ENCODE measurements around the gene CYFIP2.

Gene CYFIP2

DNA sequence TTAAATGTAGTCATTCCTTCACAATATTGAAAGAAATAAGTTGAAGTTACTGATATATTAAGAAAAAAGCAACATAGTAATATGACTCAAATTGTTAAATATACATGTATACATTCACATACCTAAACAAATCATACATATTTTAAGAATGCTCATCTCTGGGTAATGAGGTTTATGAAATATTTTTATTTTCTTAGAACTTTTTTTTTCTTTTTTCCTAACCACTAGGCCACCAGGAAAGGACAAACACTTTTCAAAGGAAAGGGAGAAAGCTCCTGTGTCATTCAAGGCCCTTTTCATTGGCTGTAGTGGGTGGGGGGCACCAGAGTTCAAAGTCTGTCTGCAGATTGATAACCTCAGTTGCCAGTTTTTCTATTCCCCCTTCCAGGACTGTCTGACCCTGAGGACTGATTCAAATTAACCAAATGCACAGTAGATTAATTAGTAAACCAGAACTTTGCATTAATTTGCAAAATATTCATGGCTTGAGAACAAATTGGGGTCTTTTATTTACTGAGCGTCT, 121.2 kb downstream of the CYFIP2 start:
- TF ChIP-seq, protein P1, sequence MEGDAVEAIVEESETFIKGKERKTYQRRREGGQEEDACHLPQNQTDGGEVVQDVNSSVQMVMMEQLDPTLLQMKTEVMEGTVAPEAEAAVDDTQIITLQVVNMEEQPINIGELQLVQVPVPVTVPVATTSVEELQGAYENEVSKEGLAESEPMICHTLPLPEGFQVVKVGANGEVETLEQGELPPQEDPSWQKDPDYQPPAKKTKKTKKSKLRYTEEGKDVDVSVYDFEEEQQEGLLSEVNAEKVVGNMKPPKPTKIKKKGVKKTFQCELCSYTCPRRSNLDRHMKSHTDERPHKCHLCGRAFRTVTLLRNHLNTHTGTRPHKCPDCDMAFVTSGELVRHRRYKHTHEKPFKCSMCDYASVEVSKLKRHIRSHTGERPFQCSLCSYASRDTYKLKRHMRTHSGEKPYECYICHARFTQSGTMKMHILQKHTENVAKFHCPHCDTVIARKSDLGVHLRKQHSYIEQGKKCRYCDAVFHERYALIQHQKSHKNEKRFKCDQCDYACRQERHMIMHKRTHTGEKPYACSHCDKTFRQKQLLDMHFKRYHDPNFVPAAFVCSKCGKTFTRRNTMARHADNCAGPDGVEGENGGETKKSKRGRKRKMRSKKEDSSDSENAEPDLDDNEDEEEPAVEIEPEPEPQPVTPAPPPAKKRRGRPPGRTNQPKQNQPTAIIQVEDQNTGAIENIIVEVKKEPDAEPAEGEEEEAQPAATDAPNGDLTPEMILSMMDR (IDR thresholded peaks at IDR 0.05; ENCODE audit: borderline replicate concordance, insufficient read depth, low read depth, low read length), result no peak
- no peak overlapping the region for H3K4me3 ChIP-seq (ENCODE audit: low read depth, low read length)

DNA sequence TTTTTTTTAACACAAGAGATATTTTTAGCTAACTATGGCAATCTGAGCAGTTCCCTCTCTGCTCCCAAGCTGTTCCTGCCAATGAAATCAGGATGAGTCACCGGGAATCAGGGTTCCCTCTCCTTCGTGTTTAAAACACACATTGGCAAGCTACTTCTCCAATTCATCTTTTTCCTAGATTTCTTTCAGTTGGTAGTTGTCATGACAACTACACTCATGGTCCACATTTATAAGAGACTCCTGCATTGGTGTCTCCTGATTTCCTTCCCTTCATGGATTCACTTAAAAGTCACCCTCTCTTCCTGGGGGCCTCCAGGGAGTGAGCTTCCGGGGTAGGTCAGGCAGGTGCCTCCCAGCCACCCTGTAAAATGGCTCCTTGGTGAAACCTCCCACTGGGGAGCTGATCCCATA, 121.8 kb downstream of the CYFIP2 start:
- TF ChIP-seq, protein P1 (IDR thresholded peaks at IDR 0.05; ENCODE audit: borderline replicate concordance, insufficient read depth, low read depth, low read length), result no peak
- no peak overlapping the region for H3K4me3 ChIP-seq (ENCODE audit: low read depth, low read length)

DNA sequence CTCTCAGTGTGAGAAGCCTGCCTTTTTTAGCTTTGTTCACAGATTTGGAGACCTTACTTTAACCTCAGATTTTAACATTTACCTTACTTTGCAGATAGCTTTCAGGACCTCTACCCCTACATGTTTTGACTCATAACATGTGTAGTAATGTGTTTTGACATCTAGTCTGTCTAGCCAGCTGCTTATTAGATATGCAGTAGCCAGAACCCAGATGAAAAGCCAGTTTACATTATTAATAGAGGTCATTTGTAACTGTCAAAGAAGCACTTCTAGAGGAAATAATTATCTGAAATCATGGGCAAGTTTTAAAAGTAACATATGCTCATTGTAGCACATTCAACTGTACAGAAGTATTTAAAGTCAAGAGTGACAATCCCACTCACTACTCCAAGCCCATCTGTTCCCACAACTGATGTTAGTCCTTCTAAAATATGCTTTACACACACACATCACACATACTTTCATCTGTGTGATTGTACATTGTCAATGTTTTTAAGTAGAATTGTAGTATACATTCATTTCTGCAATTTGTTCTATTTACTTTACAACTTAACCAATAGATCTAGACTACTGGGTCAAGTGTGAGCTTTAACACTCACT, 122.3 kb downstream of the CYFIP2 start:
- H3K4me3 ChIP-seq (ENCODE audit: low read depth, low read length), result no peak overlapping the region
- TF ChIP-seq, protein P1 (IDR thresholded peaks at IDR 0.05; ENCODE audit: borderline replicate concordance, insufficient read depth, low read depth, low read length), result no peak

GRCh38 chr5:157389103-157389502, 123.2 kb downstream of the CYFIP2 start:
- H3K4me3 ChIP-seq (ENCODE audit: low read depth, low read length), result no peak overlapping the region
- TF ChIP-seq, protein P1 (IDR thresholded peaks at IDR 0.05; ENCODE audit: borderline replicate concordance, insufficient read depth, low read depth, low read length), result no peak

DNA sequence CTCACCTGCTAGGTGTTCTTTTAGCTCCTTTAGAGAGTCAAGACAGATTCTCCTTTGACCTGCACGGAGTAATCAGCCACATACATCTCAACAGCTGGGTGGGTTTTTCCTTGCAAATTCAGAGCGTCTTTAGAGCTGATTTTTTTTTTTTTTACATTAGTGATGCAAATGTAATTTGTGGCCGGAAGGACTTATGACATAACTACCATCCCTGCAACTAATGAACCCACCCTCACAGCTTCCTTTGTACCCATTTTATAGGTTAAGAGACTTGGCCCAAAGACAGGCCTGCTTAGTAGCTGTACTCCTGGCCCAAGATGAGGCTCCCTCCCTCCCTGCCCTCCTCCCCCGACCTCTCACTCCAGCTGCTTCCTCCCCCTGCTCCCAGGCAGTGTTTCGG, 124.2 kb downstream of the CYFIP2 start:
- TF ChIP-seq, protein P1 (IDR thresholded peaks at IDR 0.05; ENCODE audit: borderline replicate concordance, insufficient read depth, low read depth, low read length), result no peak

GRCh38 chr5:157390551-157391297, 124.8 kb downstream of the CYFIP2 start:
- no peak overlapping the region for H3K4me3 ChIP-seq (ENCODE audit: low read depth, low read length)
- TF ChIP-seq, protein P1 (IDR thresholded peaks at IDR 0.05; ENCODE audit: borderline replicate concordance, insufficient read depth, low read depth, low read length), result no peak

More for the DNA sequence above, 124.2 kb downstream of the CYFIP2 start:
- H3K4me3 ChIP-seq (ENCODE audit: low read depth, low read length), result no peak overlapping the region

DNA sequence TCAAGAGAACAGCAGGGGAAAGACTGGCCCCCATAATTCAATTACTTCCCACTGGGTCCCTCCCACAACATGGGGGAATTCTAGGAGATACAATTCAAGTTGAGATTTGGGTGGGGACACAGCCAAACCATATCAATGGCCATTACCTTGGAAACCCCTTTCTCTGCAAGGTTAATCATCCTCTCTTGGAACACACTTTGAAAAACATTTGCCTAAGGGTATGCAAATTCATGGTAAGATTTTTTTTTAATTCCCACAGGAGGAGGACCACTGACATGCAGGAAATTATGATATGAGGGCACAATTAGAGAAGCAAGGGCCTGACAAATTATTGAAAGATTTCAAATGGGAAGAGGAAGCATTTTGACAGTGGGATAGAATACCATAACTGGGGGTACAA, 132.4 kb downstream of the CYFIP2 start:
- TF ChIP-seq, protein P1 (IDR thresholded peaks at IDR 0.05; ENCODE audit: borderline replicate concordance, insufficient read depth, low read depth, low read length), result no peak

More for the DNA sequence above, 132.4 kb downstream of the CYFIP2 start:
- no peak overlapping the region for H3K4me3 ChIP-seq (ENCODE audit: low read depth, low read length)
